Calu3 (cell line): Measurements from ENCODE around the gene IL3RA. TPM values are rescaled to one million over a fixed set of nuclear protein-coding genes. Genes with fewer than 3 reads are reported as not detected.
"Not testable (repeated sequence)": the region's sequence is repeated elsewhere in the genome, so short reads cannot be mapped to it uniquely, and the experiment has no call there.

ENCODE experiments used
- BruUV-seq: library from RNA; stranded (reverse); fragments of 400-500 nt; replicated peaks from 2 replicates; lab custom pipeline; 2021; lab: Mats Ljungman, UMichigan
- CTCF ChIA-PET: fragments of 300-600 bp; sonication (Branson Sonifier 250); formaldehyde crosslinking; loops from one replicate; lab custom pipeline; 2022; ENCODE audit warnings: antibody characterized with exemption; lab: Charles Lee
- DNase-seq: peaks from one replicate; pipeline ENCODE4 v3.0.0; 2022
- H3K27ac Mint-ChIP-seq: one replicate; pipeline ENCODE4 v1.8.0; 2022; ENCODE audit warnings: mixed read lengths; ENCODE audit not compliant: unreplicated experiment
- H3K27me3 Mint-ChIP-seq: one replicate; pipeline ENCODE4 v1.8.0; 2022; ENCODE audit warnings: mixed read lengths; ENCODE audit not compliant: unreplicated experiment
- H3K36me3 Mint-ChIP-seq: one replicate; pipeline ENCODE4 v1.8.0; 2022; ENCODE audit warnings: mild to moderate bottlenecking, moderate library complexity, mixed read lengths; ENCODE audit not compliant: insufficient read depth, unreplicated experiment
- H3K4me1 Mint-ChIP-seq: one replicate; pipeline ENCODE4 v1.8.0; 2022; ENCODE audit warnings: mild to moderate bottlenecking, low read depth, mixed read lengths; ENCODE audit not compliant: unreplicated experiment
- H3K4me3 Mint-ChIP-seq: one replicate; pipeline ENCODE4 v1.8.0; 2022; ENCODE audit warnings: mild to moderate bottlenecking, low read depth, moderate library complexity, mixed read lengths; ENCODE audit not compliant: unreplicated experiment
- H3K9me3 Mint-ChIP-seq: one replicate; pipeline ENCODE4 v1.8.0; 2022; ENCODE audit warnings: low read depth, mixed read lengths; ENCODE audit not compliant: unreplicated experiment
- intact Hi-C: fragments of 100-400 bp; cut with micrococcal nuclease; formaldehyde crosslinking; loops from one replicate; pipeline ENCODE4 v1.10.0; 2022; ENCODE audit not compliant: unreplicated experiment
- total RNA-seq: library from RNA; stranded (reverse); gene quantifications from 2 replicates; pipeline ENCODE4 v1.2.3, GENCODE V29; 2022
- TF ChIP-seq, protein P1 (sequence below): fragments of 200-600 bp; IDR thresholded peaks from one replicate; pipeline ENCODE4 v1.8.0; 2022; ENCODE audit warnings: antibody characterized with exemption; ENCODE audit not compliant: unreplicated experiment

The IL3RA gene
- total RNA-seq, 1 experiment from 2014 or later: not detected

DNA sequence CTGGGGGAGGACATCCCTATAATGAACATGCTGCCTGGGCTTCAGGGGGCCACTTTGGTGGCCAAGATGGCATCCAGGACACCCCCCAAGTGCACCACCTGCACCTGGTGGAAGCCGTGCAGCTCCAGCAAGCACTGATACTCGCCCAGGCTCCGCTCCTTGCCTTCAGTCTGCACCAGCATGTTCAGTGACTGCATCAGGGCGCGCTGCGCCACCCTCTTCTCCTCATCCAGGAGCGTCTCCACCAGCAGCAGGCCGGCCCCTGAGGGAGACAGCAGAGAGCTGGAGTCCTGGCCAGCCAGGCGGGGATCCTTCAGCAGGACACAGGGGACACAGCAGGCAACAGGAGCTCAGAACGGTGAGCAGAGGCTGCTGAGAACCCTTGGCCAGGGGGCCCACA is 66.6 kb downstream of the IL3RA start:
- Mint-ChIP-seq H3K36me3 (peaks cover 6% of the 10 kb centered on the region), H3K4me1 (no peaks in the 10 kb centered on the region), H3K27ac (no peak overlapping the region), H3K4me3 (no peak overlapping the region), H3K9me3 (no peaks in the 10 kb centered on the region), H3K27me3 (no peaks in the 10 kb centered on the region)
- CTCF ChIA-PET: no interaction called here
- intact Hi-C loops: no loop called here
- no TSS peak for BruUV-seq
- TF ChIP-seq, protein P1, sequence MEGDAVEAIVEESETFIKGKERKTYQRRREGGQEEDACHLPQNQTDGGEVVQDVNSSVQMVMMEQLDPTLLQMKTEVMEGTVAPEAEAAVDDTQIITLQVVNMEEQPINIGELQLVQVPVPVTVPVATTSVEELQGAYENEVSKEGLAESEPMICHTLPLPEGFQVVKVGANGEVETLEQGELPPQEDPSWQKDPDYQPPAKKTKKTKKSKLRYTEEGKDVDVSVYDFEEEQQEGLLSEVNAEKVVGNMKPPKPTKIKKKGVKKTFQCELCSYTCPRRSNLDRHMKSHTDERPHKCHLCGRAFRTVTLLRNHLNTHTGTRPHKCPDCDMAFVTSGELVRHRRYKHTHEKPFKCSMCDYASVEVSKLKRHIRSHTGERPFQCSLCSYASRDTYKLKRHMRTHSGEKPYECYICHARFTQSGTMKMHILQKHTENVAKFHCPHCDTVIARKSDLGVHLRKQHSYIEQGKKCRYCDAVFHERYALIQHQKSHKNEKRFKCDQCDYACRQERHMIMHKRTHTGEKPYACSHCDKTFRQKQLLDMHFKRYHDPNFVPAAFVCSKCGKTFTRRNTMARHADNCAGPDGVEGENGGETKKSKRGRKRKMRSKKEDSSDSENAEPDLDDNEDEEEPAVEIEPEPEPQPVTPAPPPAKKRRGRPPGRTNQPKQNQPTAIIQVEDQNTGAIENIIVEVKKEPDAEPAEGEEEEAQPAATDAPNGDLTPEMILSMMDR: no peak
- no peak for DNase-seq

DNA sequence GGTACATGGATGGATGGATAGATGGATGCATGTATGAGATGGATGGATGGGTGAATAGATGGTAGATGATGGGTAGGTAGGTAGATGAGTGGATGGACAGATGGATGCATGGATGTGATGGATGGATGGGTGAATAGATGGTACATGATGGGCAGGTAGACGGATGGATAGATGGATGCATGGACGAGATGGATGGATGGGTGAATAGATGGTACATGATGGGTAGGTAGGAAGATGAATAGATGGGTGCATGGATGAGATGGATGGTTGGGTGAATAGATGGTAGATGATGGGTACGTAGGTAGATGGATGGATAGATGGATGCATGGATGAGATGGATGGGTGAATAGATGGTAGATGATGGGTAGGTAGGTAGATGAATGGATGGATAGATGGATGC is 67.3 kb downstream of the IL3RA start:
- DNase-seq, H3K27me3 Mint-ChIP-seq, BruUV-seq, intact Hi-C loops, H3K4me1 Mint-ChIP-seq, H3K36me3 Mint-ChIP-seq, H3K9me3 Mint-ChIP-seq, H3K27ac Mint-ChIP-seq, H3K4me3 Mint-ChIP-seq, CTCF ChIA-PET: not testable (repeated sequence)

DNA sequence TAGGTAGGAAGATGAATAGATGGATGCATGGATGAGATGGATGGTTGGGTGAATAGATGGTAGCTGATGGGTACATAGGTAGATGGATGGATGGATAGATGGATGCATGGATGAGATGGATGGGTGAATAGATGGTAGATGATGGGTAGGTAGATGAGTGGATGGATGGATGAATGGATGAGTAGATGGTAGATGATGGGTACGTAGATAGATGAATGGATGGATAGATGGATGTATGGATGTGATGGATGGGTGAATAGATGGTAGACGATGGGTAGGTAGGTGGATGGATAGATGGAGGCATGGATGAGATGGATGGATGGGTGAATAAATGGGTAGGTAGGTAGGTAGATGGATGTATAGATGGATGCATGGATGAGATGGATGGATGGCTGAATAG is 69.2 kb downstream of the IL3RA start:
- not testable (repeated sequence) for BruUV-seq, H3K27ac Mint-ChIP-seq, H3K27me3 Mint-ChIP-seq

DNA sequence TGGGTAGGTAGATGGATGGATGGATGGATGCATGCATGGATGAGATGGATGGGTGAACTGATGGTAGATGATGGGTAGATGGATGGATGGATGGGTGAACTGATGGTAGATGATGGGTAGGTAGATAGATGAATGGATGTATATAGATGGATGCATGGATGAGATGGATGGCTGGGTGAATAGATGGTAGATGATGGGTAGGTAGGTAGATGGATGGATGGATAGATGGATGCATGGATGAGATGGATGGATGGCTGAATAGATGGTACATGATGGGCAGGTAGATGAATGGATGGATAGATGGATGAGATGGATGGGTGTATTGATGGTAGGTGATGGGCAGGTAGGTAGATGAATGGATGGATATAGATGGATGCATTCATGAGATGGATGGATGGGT is 70.5 kb downstream of the IL3RA start:
- TF ChIP-seq, protein P1: no peak
- H3K9me3 Mint-ChIP-seq: no peaks in the 10 kb centered on the region
- CTCF ChIA-PET: no interaction called here
- intact Hi-C loops: no loop called here
- no peaks in the 10 kb centered on the region for H3K27me3 Mint-ChIP-seq
- DNase-seq: no peak
- no peak overlapping the region for H3K4me3 Mint-ChIP-seq
- BruUV-seq: no TSS peak
- no peaks in the 10 kb centered on the region for H3K4me1 Mint-ChIP-seq
- no peak overlapping the region for H3K27ac Mint-ChIP-seq
- H3K36me3 Mint-ChIP-seq: no peaks in the 10 kb centered on the region

More for the DNA sequence above, 69.2 kb downstream of the IL3RA start:
- intact Hi-C loops, DNase-seq, H3K36me3 Mint-ChIP-seq, H3K9me3 Mint-ChIP-seq, CTCF ChIA-PET, H3K4me3 Mint-ChIP-seq, H3K4me1 Mint-ChIP-seq: not testable (repeated sequence)

DNA sequence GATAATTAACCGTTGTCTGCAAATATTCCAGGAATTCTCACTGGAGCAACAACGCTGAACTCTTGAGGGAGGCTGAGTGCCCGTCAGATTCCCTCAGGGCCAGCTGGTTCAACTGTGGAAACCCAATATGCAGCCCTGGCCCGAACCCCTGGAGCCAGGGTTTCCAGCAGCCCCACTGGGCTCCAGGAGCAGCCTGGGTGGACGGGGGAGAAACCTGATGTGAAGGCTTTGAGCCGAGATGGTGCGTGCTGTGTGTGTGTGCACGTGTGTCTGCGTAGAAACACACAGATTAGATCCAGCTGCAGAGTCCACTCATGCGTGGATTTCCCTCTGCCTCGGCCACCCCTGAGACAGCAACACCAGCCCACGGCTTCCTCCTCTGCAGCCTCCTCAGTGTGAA is 74.7 kb downstream of the IL3RA start:
- no TSS peak for BruUV-seq
- TF ChIP-seq, protein P1: no peak
- H3K27ac Mint-ChIP-seq: no peak overlapping the region
- no peak for DNase-seq
- intact Hi-C loops: no loop called here
- no peaks in the 10 kb centered on the region for H3K4me1 Mint-ChIP-seq
- no peaks in the 10 kb centered on the region for H3K27me3 Mint-ChIP-seq
- no peak overlapping the region for H3K4me3 Mint-ChIP-seq
- H3K9me3 Mint-ChIP-seq: no peaks in the 10 kb centered on the region
- peaks cover 15% of the 10 kb centered on the region for H3K36me3 Mint-ChIP-seq
- CTCF ChIA-PET: no interaction called here
